ENCODE measurements around the gene ARL5C.
"Not testable (repeated sequence)": the region's sequence is repeated elsewhere in the genome, so short reads cannot be mapped to it uniquely, and the experiment has no call there.

The ARL5C gene

DNA sequence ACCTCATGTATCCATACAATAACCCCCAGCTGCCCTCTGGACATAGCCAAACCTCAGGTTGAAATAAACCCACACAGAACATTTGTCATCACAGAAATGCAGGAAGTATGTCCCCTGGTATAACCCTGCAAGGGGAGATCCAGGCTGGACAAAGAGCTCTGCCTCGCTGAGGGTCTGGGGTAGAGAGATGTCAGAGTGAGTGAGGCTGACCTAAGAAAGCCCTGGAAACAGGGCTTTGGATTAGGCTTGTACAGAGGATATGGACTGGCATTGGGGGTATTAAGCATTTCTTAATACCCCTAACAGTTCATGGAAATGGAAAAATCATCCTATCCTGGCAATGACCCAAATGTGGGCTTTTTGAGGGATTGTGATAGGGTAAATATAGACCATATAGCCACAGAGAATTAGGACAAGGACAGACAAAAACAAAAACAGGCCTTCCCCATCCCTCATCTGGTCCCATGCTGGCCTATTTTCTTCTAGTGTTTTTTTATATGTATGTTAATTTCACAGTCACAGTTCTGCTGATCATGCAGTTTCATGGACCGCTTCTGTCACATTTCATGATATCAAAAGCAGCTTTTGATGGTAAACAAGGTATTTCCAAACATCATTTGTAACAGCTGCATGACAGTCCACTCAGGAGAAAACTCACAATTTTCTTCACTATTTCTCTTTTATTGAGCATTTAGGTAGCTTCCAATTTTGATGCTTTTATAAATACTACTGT is 40.7 kb downstream of the ARL5C start:
- TF ChIP-seq, protein P1, sequence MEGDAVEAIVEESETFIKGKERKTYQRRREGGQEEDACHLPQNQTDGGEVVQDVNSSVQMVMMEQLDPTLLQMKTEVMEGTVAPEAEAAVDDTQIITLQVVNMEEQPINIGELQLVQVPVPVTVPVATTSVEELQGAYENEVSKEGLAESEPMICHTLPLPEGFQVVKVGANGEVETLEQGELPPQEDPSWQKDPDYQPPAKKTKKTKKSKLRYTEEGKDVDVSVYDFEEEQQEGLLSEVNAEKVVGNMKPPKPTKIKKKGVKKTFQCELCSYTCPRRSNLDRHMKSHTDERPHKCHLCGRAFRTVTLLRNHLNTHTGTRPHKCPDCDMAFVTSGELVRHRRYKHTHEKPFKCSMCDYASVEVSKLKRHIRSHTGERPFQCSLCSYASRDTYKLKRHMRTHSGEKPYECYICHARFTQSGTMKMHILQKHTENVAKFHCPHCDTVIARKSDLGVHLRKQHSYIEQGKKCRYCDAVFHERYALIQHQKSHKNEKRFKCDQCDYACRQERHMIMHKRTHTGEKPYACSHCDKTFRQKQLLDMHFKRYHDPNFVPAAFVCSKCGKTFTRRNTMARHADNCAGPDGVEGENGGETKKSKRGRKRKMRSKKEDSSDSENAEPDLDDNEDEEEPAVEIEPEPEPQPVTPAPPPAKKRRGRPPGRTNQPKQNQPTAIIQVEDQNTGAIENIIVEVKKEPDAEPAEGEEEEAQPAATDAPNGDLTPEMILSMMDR (IDR thresholded peaks at IDR 0.05; ENCODE audit: control insufficient read depth, extremely low read depth, insufficient read depth) = no peak

DNA sequence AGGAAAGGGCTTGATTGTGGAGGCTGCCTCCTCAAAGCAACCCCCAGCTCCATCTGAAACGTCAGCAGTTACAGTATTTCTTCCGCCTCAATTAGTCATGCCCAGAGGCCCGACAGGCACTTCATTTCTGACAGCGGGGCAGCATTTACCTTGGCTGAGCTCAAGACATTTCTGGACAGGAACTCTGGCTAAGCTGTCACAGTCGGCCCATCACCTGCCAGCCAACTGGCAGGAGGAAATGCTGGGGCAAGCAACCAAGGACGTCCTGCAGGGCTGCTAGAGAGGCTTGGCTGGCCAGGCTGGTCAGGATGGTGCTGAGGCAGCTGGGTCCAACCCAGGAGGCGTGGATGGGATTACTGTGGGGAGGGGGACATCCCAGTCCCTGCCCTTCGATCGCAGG is 42.3 kb downstream of the ARL5C start:
- TF ChIP-seq, protein P1 (IDR thresholded peaks at IDR 0.05; ENCODE audit: control insufficient read depth, extremely low read depth, insufficient read depth) = no peak
- DNase-seq (ENCODE audit: low read depth) = peak; percentile 58
- H3K4me3 ChIP-seq (ENCODE audit: low read depth, low read length) = no peak overlapping the region

More for the DNA sequence above, 40.7 kb downstream of the ARL5C start:
- H3K4me3 ChIP-seq (ENCODE audit: low read depth, low read length) = no peak overlapping the region
- no peak for DNase-seq (ENCODE audit: low read depth)

DNA sequence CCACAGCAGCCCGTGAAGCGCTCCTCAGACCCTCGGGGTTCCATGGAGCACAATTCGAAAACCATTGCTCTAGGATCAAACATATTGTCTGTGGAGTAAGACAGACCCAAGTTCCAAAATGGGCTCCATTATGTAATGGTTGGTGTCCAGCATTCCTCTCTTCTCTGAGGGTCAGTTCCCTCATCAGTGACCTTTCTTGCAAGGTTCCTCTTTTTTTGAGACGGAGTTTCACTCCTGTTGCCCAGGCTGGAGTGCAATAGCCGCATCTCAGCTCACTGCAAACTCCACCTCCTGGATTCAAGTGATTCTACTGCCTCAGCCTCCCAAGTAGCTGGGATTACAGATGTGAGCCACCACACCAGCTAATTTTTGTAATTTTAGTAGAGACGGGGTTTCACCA is 43.0 kb downstream of the ARL5C start:
- DNase-seq (ENCODE audit: low read depth) = no peak
- H3K4me3 ChIP-seq (ENCODE audit: low read depth, low read length) = no peak overlapping the region
- TF ChIP-seq, protein P1 (IDR thresholded peaks at IDR 0.05; ENCODE audit: control insufficient read depth, extremely low read depth, insufficient read depth) = no peak

DNA sequence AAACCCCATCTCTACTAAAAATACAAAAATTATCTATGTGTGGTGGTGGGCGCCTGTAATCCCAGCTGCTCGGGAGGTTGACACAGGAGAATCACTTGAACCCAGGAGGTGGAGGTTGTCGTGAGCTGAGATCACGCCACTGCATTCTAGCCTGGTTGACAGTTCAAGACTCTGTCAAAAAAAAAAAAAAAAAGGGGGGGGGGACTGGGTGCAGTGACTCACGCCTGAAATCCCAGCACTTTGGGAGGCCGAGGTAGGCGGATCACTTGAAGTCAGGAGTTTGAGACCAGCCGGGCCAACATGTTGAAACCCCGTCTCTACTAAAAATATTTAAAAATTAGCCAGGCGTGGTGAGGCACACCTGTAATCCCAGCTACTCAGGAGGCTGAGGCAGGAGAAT is 44.0 kb downstream of the ARL5C start:
- DNase-seq (ENCODE audit: low read depth); H3K4me3 ChIP-seq (ENCODE audit: low read depth, low read length): not testable (repeated sequence)

DNA sequence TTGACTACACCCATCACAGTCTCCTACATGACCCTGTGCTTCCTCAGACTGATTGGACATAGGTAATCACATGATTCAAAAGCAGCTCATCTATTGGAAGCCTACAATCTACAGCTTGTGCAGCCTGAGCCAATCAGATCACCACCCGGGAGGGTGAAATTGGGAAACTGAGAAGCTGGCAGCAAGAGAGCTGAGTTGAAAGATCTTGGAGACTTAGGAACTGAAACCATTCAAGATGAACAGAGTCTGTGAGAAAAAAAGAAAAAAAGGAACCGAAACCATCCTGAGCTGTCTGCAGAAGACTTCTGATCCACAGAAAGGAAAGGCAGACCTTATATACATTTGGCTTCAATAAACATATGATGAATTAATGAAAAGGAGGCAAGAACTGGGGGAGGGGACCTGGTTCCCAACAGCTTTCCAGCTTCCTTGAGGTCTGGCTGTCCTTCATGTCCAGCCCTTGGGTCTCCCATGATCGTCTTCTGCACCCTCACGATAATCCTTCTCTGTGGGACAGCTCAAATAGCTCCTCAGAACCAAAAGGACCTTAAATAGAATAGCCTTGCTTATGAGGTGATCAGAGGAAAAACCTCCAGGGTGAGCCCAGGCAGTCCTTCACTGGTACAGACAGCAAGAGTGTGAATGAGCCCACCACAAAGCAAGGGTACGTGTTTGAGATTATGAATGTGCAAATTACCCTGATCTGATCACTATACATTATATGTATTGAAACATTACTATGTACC is 47.1 kb downstream of the ARL5C start:
- H3K4me3 ChIP-seq (ENCODE audit: low read depth, low read length) = no peak overlapping the region
- DNase-seq (ENCODE audit: low read depth) = no peak
- TF ChIP-seq, protein P1 (IDR thresholded peaks at IDR 0.05; ENCODE audit: control insufficient read depth, extremely low read depth, insufficient read depth) = no peak

DNA sequence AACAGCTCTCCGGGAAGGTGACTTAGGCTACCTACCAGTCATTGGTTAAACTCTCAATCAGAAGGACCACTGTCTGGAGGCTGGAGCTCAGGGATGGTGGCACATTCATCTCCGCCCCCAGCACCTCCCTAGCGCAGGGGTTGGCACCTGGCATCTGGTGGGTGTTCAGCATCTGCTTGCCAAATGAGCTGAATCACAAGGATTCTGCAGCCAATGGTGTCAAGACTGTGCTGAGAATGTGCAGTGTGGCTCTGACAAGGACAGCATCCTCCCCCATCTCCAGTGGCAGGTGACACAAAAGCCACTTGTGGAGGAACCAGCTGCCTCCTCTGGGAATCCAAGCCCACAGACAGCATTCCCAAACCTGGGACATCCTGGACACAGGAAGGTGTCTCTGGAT is 49.7 kb downstream of the ARL5C start:
- DNase-seq (ENCODE audit: low read depth) = no peak
- H3K4me3 ChIP-seq (ENCODE audit: low read depth, low read length) = no peak overlapping the region
- TF ChIP-seq, protein P1 (IDR thresholded peaks at IDR 0.05; ENCODE audit: control insufficient read depth, extremely low read depth, insufficient read depth) = no peak

DNA sequence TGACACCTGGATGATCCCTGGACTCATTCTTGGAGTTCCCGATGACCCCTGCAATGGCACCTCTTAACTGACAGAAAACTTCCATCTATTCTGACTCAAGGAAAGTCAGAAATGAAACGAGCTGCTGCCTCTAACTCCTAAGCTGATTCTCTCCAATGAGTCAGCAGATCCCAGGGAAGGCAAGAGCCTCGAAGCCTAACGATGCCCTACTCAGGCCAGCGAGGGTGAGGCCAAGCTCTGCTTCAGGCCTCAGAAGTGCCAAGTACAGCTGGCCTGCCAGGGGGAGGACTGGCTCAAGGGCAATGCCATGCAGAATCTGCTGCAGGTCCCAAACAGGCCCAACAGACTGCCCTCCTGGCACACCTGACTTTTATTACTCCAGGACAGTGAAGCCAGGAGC is 50.8 kb downstream of the ARL5C start:
- no peak for DNase-seq (ENCODE audit: low read depth)
- TF ChIP-seq, protein P1 (IDR thresholded peaks at IDR 0.05; ENCODE audit: control insufficient read depth, extremely low read depth, insufficient read depth) = no peak
- no peak overlapping the region for H3K4me3 ChIP-seq (ENCODE audit: low read depth, low read length)
